HepG2 (cell line): ENCODE results near the gene ADGRL1. TPM values are rescaled to one million over a fixed set of nuclear protein-coding genes. Genes with fewer than 3 reads are reported as not detected.

Source experiments
- ARID4A ChIP-seq: sonication (generic); formaldehyde crosslinking; IDR thresholded peaks from 2 replicates; pipeline ENCODE4 v1.5.0; 2020; ENCODE audit warnings: mild to moderate bottlenecking, missing genetic modification reagents, borderline replicate concordance
- BCLAF1 ChIP-seq: fragments of 450-650 bp; IDR thresholded peaks from 2 replicates; pipeline ENCODE4 v1.6.1; 2017; ENCODE audit warnings: mild to moderate bottlenecking
- CREBL2 ChIP-seq: sonication (generic); formaldehyde crosslinking; IDR thresholded peaks from 2 replicates; pipeline ENCODE4 v1.8.1; 2023; ENCODE audit warnings: missing genetic modification reagents, mild to moderate bottlenecking, borderline replicate concordance
- CREM ChIP-seq, 2 experiments: sonication (generic) in 1 of 2; formaldehyde crosslinking in 1 of 2; IDR thresholded peaks; 2 replicates each; pipeline versions ENCODE4 v1.4.0 to v1.6.1; 2016 to 2020; ENCODE audit warnings: antibody characterized with exemption in 1 of 2, mild to moderate bottlenecking in 1 of 2, missing genetic modification reagents in 1 of 2
- EP300 ChIP-seq, 3 experiments: sonication (generic) in 1 of 3; formaldehyde crosslinking in 1 of 3; IDR thresholded peaks; 2 replicates each; pipeline versions ENCODE4 v1.5.1 to v1.6.1; 2011 to 2020; ENCODE audit warnings: low read depth in 2 of 3, low read length in 2 of 3, borderline replicate concordance in 1 of 3, improper control_type of control experiment in 1 of 3, mild to moderate bottlenecking in 1 of 3, missing genetic modification reagents in 1 of 3, moderate library complexity in 1 of 3
- ESRRA ChIP-seq: sonication (generic); formaldehyde crosslinking; IDR thresholded peaks from 2 replicates; pipeline ENCODE4 v1.5.1; 2020; ENCODE audit warnings: mild to moderate bottlenecking, low read depth, missing genetic modification reagents
- IRF2 ChIP-seq: IDR thresholded peaks from 2 replicates; pipeline ENCODE4 v1.6.1; 2018; ENCODE audit warnings: missing genetic modification reagents, missing compliant biosample characterization
- KDM3A ChIP-seq: IDR thresholded peaks from 2 replicates; pipeline ENCODE4 v1.6.1; 2018; ENCODE audit warnings: low read depth, missing compliant biosample characterization
- MAF1 ChIP-seq: sonication (generic); formaldehyde crosslinking; IDR thresholded peaks from 2 replicates; pipeline ENCODE4 v1.5.0; 2020; ENCODE audit warnings: missing genetic modification reagents, borderline replicate concordance
- MAX ChIP-seq: IDR thresholded peaks from 2 replicates; pipeline ENCODE4 v1.6.1; 2012; ENCODE audit warnings: inconsistent platforms
- PBX2 ChIP-seq: IDR thresholded peaks from 2 replicates; pipeline ENCODE4 v1.6.1; 2016; ENCODE audit warnings: control low read depth
- SP4 ChIP-seq: sonication (generic); formaldehyde crosslinking; IDR thresholded peaks from 2 replicates; pipeline ENCODE4 v1.8.1; 2023; ENCODE audit warnings: mild to moderate bottlenecking, missing genetic modification reagents
- ZNF24 ChIP-seq: fragments of 450-650 bp; IDR thresholded peaks from 2 replicates; pipeline ENCODE4 v1.6.1; 2017; ENCODE audit warnings: antibody characterized with exemption, mild to moderate bottlenecking
- ZNF296 ChIP-seq: sonication (generic); formaldehyde crosslinking; conservative IDR thresholded peaks from 2 replicates; pipeline ENCODE4 v1.5.0; 2020; ENCODE audit warnings: mild to moderate bottlenecking, missing genetic modification reagents
- ZNF430 ChIP-seq: sonication (generic); formaldehyde crosslinking; IDR thresholded peaks from 2 replicates; pipeline ENCODE4 v1.9.0; 2021; ENCODE audit warnings: mild to moderate bottlenecking, missing genetic modification reagents
- ZNF468 ChIP-seq: sonication (generic); formaldehyde crosslinking; IDR thresholded peaks from 2 replicates; pipeline ENCODE4 v1.8.0; 2022; ENCODE audit warnings: mild to moderate bottlenecking, moderate library complexity, missing genetic modification reagents
- ZNF605 ChIP-seq: sonication (generic); formaldehyde crosslinking; IDR thresholded peaks from 2 replicates; pipeline ENCODE4 v1.8.0; 2022; ENCODE audit warnings: mild to moderate bottlenecking, missing genetic modification reagents
- ZNF615 ChIP-seq: sonication (generic); formaldehyde crosslinking; IDR thresholded peaks from 2 replicates; pipeline ENCODE4 v1.5.0; 2020; ENCODE audit warnings: mild to moderate bottlenecking, missing genetic modification reagents, borderline replicate concordance
- ZNF670 ChIP-seq: sonication (generic); formaldehyde crosslinking; IDR thresholded peaks from 2 replicates; pipeline ENCODE4 v1.8.0; 2022; ENCODE audit warnings: mild to moderate bottlenecking, missing genetic modification reagents, borderline replicate concordance
- ZNF790 ChIP-seq: sonication (generic); formaldehyde crosslinking; IDR thresholded peaks from 2 replicates; pipeline ENCODE4 v1.8.0; 2022; ENCODE audit warnings: missing genetic modification reagents, mild to moderate bottlenecking, borderline replicate concordance
- polyA plus RNA-seq, 8 experiments: library from polyadenylated mRNA; depleted of rRNA in 3 of 8; stranded (reverse) in 7 of 8; unstranded in 1 of 8; fragments of >200 nt; fragmentation: Illumina TruSeq in 4 of 8; extraction: Trizol in 4 of 8; gene quantifications; 2 replicates each; pipeline versions ENCODE4 v1.2.1 to v1.2.3, GENCODE V29; 2011 to 2016; ENCODE audit warnings: low read depth in 4 of 8, missing spikeins in 1 of 8, mixed read lengths in 1 of 8; ENCODE audit not compliant: insufficient read depth in 1 of 8
- total RNA-seq, 5 experiments: library from RNA; depleted of rRNA; stranded (reverse); fragments of >200 nt; fragmentation: Illumina TruSeq; extraction: Trizol; gene quantifications; 2 replicates each; pipeline ENCODE4 v1.2.3, GENCODE V29; 2016; ENCODE audit warnings: low read depth in 1 of 5

ADGRL1 gene
- total and polyA plus RNA-seq, 2 of the 13 experiments (the other 11 are each of a cell fraction or from before 2014, with no cell fraction given) = 0.49 to 1.7 TPM

- TF ChIP-seq PBX2 (CRISPR knock-in tag) (peak; percentile 88), ZNF670 (CRISPR knock-in tag) (no peak), ESRRA (CRISPR knock-in tag) (peak; percentile 51; the same call in 1 of the 2 replicates), ZNF24 (no peak), ZNF468 (0 out of 2 replicates have a peak, but pooled peaks have one; percentile 72), KDM3A (CRISPR knock-in tag) (peak; percentile 42; the same call in 1 of the 2 replicates), EP300 (IDR thresholded peaks at IDR 0.05; ENCODE audit: low read depth in 2 of 2, low read length in 2 of 2) (0 out of 4 replicates have a peak, but pooled peaks of 1 of the 2 experiments have one; percentile 20), EP300 (CRISPR knock-in tag; IDR thresholded peaks at IDR 0.05; ENCODE audit: borderline replicate concordance) (no peak), IRF2 (CRISPR knock-in tag) (peak; percentile 37; the same call in 1 of the 2 replicates), ZNF605 (CRISPR knock-in tag) (peak; percentile 76), MAF1 (CRISPR knock-in tag) (peak; percentile 25; the same call in 1 of the 2 replicates), SP4 (peak; percentile 97), MAX (peak; percentile 83), ARID4A (CRISPR knock-in tag) (peak; percentile 97), CREBL2 (no peak), ZNF615 (CRISPR knock-in tag) (no peak), CREM (IDR thresholded peaks at IDR 0.05) (peak; percentile 72), CREM (CRISPR knock-in tag; IDR thresholded peaks at IDR 0.05) (no peak), ZNF790 (no peak; the same call in 1 of the 2 replicates), ZNF430 (CRISPR knock-in tag) (peak; percentile 39; the same call in 1 of the 2 replicates), BCLAF1 (no peak), ZNF296 (no peak)
Measured at GRCh38 chr19:14136509-14137281, 69.3 kb downstream of the ADGRL1 start, which contains the start of gene ASF1B (continued).
